Measurements from ENCODE around the gene GALNT2. TPM values are rescaled to one million over a fixed set of nuclear protein-coding genes. Genes with fewer than 3 reads are reported as not detected.

Gene GALNT2
- total and polyA plus RNA-seq, 2 of the 13 experiments (the other 11 are each of a cell fraction or from before 2014, with no cell fraction given) = 39.3 to 39.6 TPM

GRCh38 chr1:230158415-230159291 is 91.6 kb downstream of the GALNT2 start (continued):
- TF ChIP-seq ELF4 (CRISPR knock-in tag; IDR thresholded peaks at IDR 0.05; ENCODE audit: borderline replicate concordance) = no peak
- TF ChIP-seq FUBP1 (CRISPR knock-in tag; IDR thresholded peaks at IDR 0.05; ENCODE audit: borderline replicate concordance) = 0 out of 2 replicates have a peak, but pooled peaks have one; percentile 32
- no peak for TF ChIP-seq PHB2 (IDR thresholded peaks at IDR 0.05; ENCODE audit: partially characterized antibody)
- TF ChIP-seq RELA (CRISPR knock-in tag; IDR thresholded peaks at IDR 0.05) = no peak
- no peak for TF ChIP-seq PTBP1 (IDR thresholded peaks at IDR 0.05; ENCODE audit: low read depth, low read length, poor library complexity, severe bottlenecking)
- peak; percentile 95 for TF ChIP-seq FOXK1 (CRISPR knock-in tag; IDR thresholded peaks at IDR 0.05; ENCODE audit: borderline replicate concordance, low read depth)
- TF ChIP-seq TBX3 (IDR thresholded peaks at IDR 0.05; ENCODE audit: borderline replicate concordance) = peak; percentile 75; the same call in 1 of the 2 replicates
- no peak for TF ChIP-seq PLRG1 (conservative IDR thresholded peaks at IDR 0.05)
- TF ChIP-seq ZSCAN22 (CRISPR knock-in tag; IDR thresholded peaks at IDR 0.05) = peak; percentile 85; the same call in 1 of the 2 replicates
- TF ChIP-seq STAG1 (CRISPR knock-in tag; IDR thresholded peaks at IDR 0.05) = no peak
- TF ChIP-seq PRMT3 (CRISPR knock-in tag; IDR thresholded peaks at IDR 0.05; ENCODE audit: borderline replicate concordance, low read depth) = no peak
- no peak for TF ChIP-seq ZNF333 (CRISPR knock-in tag; IDR thresholded peaks at IDR 0.05; ENCODE audit: borderline replicate concordance)
- 0 out of 2 replicates have a peak, but pooled peaks have one; percentile 61 for TF ChIP-seq ZNF264 (CRISPR knock-in tag; IDR thresholded peaks at IDR 0.05)
- TF ChIP-seq ZNF687 (CRISPR knock-in tag; IDR thresholded peaks at IDR 0.05) = no peak
- TF ChIP-seq ELF3 (CRISPR knock-in tag; IDR thresholded peaks at IDR 0.05) = peak; percentile 42; the same call in 1 of the 2 replicates
- TF ChIP-seq REPIN1 (CRISPR knock-in tag; IDR thresholded peaks at IDR 0.05; ENCODE audit: borderline replicate concordance, low read depth) = peak; percentile 82
- peak; percentile 77; the same call in 1 of the 2 replicates for TF ChIP-seq JUND (CRISPR knock-in tag; IDR thresholded peaks at IDR 0.05)
- no peak for TF ChIP-seq ATAD3A (CRISPR knock-in tag; IDR thresholded peaks at IDR 0.05)
- TF ChIP-seq TOE1 (CRISPR knock-in tag; IDR thresholded peaks at IDR 0.05) = peak; percentile 71; the same call in 1 of the 2 replicates
- TF ChIP-seq FLYWCH1 (CRISPR knock-in tag; IDR thresholded peaks at IDR 0.05) = 0 out of 2 replicates have a peak, but pooled peaks have one; percentile 9
- 0 out of 2 replicates have a peak, but pooled peaks have one; percentile 31 for TF ChIP-seq ZNF552 (CRISPR knock-in tag; IDR thresholded peaks at IDR 0.05; ENCODE audit: borderline replicate concordance)
- TF ChIP-seq ZNF367 (CRISPR knock-in tag; IDR thresholded peaks at IDR 0.05; ENCODE audit: borderline replicate concordance) = no peak
- TF ChIP-seq MXD4 (CRISPR knock-in tag; IDR thresholded peaks at IDR 0.05) = peak; percentile 51; the same call in 1 of the 2 replicates
- peak; percentile 100 for TF ChIP-seq PPARG (CRISPR knock-in tag; conservative IDR thresholded peaks at IDR 0.05)

Data from HepG2 (cell line).